Ascending aorta (tissue), 2 donors: ENCODE measurements around the gene ZNF132. TPM values are rescaled to one million over a fixed set of nuclear protein-coding genes. Genes with fewer than 3 reads are reported as not detected.
A peak's percentile ranks its signal among the peaks of the same experiment; 100 is the strongest.
"Not testable (repeated sequence)": the region's sequence is repeated elsewhere in the genome, so short reads cannot be mapped to it uniquely, and the experiment has no call there.

Source experiments
- DNase-seq, 2 donors: peaks; one replicate each; pipeline ENCODE4 v3.0.0-alpha.2; 2019; ENCODE audit warnings: low spot score in 2 of 2
- H3K27ac ChIP-seq, 2 donors: fragments of 200-600 bp; sonication (generic); one replicate each; pipeline ENCODE4 v1.5.1; 2016 to 2017; ENCODE audit warnings: mild to moderate bottlenecking in 1 of 2
- H3K27me3 ChIP-seq: fragments of 200-600 bp; sonication (generic); one replicate; pipeline ENCODE4 v1.5.1; 2017
- H3K36me3 ChIP-seq, 2 donors: fragments of 200-600 bp; sonication (generic); one replicate each; pipeline ENCODE4 v1.5.1; 2016
- H3K4me1 ChIP-seq, 2 donors: fragments of 200-600 bp; sonication (generic); one replicate each; pipeline ENCODE4 v1.5.1; 2016 to 2017; ENCODE audit warnings: mild to moderate bottlenecking in 1 of 2
- H3K4me3 ChIP-seq, 2 donors: fragments of 200-600 bp; sonication (generic); one replicate each; pipeline ENCODE4 v1.5.1; 2016 to 2017; ENCODE audit warnings: mild to moderate bottlenecking in 1 of 2
- H3K9me3 ChIP-seq, 2 donors: fragments of 200-600 bp; sonication (generic); one replicate each; pipeline ENCODE4 v1.5.1; 2016
- intact Hi-C: fragments of 100-400 bp; cut with DNase I; formaldehyde crosslinking; loops from one replicate; pipeline ENCODE4 v1.15.1; 2023
- total RNA-seq: library from RNA; depleted of rRNA; stranded (reverse); fragments of >200 nt; gene quantifications from one replicate; pipeline ENCODE4 v1.1.0, GENCODE V29; 2016
- TF ChIP-seq, protein P1 (sequence below), 3 experiments: fragments of 200-600 bp in 2 of 3; fragments of 450-650 bp in 1 of 3; sonication (generic) in 2 of 3; IDR thresholded peaks; one replicate each; pipeline ENCODE4 v1.5.1; 2016 to 2019; ENCODE audit warnings: antibody characterized with exemption in 3 of 3, mild to moderate bottlenecking in 1 of 3, moderate library complexity in 1 of 3

ZNF132 gene
- total RNA-seq, 1 donor from 2014 or later = 5.2 TPM

DNA sequence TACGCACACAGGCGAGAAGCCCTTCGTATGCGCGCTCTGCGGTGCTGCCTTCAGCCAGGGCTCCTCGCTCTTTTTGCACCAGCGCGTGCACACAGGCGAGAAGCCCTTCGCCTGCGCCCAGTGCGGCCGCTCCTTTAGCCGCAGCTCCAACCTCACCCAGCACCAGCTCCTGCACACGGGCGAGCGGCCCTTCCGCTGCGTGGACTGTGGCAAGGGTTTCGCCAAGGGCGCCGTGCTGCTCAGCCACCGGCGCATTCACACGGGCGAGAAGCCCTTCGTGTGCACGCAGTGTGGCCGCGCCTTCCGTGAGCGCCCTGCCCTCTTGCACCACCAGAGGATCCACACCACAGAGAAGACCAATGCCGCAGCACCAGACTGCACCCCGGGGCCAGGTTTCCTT is 16.2 kb upstream of the ZNF132 start:
- Histone ChIP-seq H3K4me1 (no peaks in the 10 kb centered on the region), H3K27me3 (no peaks in the 10 kb centered on the region), H3K36me3 (peaks cover 10 to 37% of the 10 kb centered on the region in 2 donors), H3K9me3 (no peaks in the 10 kb centered on the region), H3K27ac (no peak overlapping the region), H3K4me3 (no peak overlapping the region)
- no peak for DNase-seq
- TF ChIP-seq, protein P1, sequence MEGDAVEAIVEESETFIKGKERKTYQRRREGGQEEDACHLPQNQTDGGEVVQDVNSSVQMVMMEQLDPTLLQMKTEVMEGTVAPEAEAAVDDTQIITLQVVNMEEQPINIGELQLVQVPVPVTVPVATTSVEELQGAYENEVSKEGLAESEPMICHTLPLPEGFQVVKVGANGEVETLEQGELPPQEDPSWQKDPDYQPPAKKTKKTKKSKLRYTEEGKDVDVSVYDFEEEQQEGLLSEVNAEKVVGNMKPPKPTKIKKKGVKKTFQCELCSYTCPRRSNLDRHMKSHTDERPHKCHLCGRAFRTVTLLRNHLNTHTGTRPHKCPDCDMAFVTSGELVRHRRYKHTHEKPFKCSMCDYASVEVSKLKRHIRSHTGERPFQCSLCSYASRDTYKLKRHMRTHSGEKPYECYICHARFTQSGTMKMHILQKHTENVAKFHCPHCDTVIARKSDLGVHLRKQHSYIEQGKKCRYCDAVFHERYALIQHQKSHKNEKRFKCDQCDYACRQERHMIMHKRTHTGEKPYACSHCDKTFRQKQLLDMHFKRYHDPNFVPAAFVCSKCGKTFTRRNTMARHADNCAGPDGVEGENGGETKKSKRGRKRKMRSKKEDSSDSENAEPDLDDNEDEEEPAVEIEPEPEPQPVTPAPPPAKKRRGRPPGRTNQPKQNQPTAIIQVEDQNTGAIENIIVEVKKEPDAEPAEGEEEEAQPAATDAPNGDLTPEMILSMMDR (IDR thresholded peaks at IDR 0.05) = no peak
- intact Hi-C loops = no loop called here

DNA sequence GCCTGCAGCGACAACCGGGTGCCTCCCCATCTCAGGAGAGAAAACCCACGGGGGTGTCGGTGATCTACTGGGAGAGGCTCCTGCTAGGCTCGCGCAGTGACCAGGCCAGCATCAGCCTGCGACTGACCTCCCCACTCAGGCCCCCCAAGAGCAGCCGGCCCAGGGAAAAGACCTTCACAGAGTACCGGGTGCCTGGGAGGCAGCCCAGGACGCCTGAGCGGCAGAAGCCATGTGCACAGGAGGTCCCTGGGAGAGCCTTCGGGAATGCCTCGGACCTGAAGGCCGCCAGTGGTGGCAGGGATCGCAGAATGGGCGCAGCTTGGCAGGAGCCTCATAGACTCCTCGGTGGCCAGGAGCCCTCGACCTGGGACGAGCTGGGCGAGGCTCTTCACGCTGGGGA is 15.4 kb upstream of the ZNF132 start:
- DNase-seq = no peak
- Histone ChIP-seq H3K27me3 (no peaks in the 10 kb centered on the region), H3K4me3 (no peak overlapping the region), H3K27ac (no peak overlapping the region), H3K4me1 (no peaks in the 10 kb centered on the region), H3K36me3 (peaks cover 10 to 37% of the 10 kb centered on the region in 2 donors), H3K9me3 (no peaks in the 10 kb centered on the region)
- TF ChIP-seq, protein P1 (IDR thresholded peaks at IDR 0.05) = no peak
- intact Hi-C loops = no loop called here

DNA sequence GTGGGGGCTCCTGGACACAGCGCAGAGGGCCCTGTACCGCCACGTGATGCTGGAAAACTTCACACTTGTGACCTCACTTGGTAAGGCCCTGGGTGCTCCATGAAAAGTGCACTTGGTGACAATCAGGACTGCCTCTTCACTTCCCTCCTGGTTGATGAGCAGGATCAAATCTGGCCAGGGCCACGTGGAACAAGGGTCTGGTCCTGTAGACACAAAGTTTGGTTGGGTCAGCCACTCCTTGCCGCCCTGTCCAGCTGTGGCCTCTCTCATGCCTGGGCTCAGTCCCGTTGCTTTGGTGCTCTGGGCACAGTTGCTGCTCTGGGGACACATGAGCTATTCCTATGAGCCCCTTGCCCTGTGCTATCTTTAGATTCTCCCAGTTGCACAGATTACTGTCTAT is 13.8 kb upstream of the ZNF132 start:
- no peak overlapping the region for H3K4me3 ChIP-seq
- TF ChIP-seq, protein P1 (IDR thresholded peaks at IDR 0.05) = no peak
- no peak for DNase-seq
- H3K36me3 ChIP-seq = peaks cover 10 to 37% of the 10 kb centered on the region in 2 donors
- H3K9me3 ChIP-seq = no peaks in the 10 kb centered on the region
- H3K4me1 ChIP-seq = no peaks in the 10 kb centered on the region
- H3K27me3 ChIP-seq = no peaks in the 10 kb centered on the region
- no peak overlapping the region for H3K27ac ChIP-seq
- intact Hi-C loops = no loop called here

DNA sequence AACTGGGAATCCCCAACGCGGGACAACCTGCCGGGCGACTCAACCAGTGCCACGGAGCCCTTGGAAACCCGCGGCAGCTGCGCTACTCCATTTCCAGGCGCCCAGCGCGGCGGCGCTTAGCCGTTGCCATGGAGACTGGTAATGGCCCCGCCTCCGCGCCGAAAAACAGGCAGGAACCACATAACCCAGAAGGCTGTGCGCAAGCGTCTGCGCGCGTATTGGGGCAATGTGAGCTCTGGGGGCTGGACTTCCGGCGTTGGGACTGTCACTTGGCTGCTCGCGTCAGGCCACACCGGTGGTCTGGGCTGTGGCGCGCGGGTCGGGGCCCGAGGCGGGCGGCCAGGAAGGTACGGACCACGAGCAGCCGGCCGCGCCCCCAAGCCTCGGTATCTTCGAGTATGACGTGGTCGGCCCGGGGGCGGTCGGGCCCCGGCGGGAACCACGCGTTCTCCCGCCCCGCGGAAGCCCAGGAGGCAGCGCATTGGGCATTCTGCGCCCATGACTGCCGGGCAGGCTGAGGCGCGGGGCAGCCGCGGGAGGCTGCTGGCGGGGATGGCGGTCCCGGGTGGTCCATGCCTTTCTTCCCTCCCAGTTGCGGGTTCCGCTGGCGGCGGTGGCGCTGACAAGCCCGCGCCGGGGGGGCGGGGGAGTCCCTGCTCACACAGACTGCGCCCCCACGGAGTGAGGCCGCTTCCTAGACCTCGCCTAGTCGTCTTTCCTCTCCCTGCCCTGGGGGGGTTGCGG is 11.6 kb upstream of the ZNF132 start, which contains the start of gene ZNF324B:
Gene ZNF324B, plus strand, starts transcription at position 265 of the 744 bp plus-strand sequence. CDS start 2,080 bp downstream, outside the sequence.
- TF ChIP-seq, protein P1 (IDR thresholded peaks at IDR 0.05) = no peak
- Histone ChIP-seq H3K4me1 (no peaks in the 10 kb centered on the region), H3K9me3 (no peaks in the 10 kb centered on the region), H3K36me3 (peaks cover 10 to 26% of the 10 kb centered on the region in 2 donors), H3K4me3 (peak within 1 kb of the TSS; percentile 68 to 82), H3K27ac (peak within 1 kb of the TSS; percentile 35 to 54), H3K27me3 (no peaks in the 10 kb centered on the region)
- DNase-seq = peak; percentile 89 to 98
- intact Hi-C loops = loop anchor here (1.0 to 2.0 kb wide), 4 partner anchors 11 to 65 kb away; partner anchors contain the start of genes RPS5 and ZNF132

DNA sequence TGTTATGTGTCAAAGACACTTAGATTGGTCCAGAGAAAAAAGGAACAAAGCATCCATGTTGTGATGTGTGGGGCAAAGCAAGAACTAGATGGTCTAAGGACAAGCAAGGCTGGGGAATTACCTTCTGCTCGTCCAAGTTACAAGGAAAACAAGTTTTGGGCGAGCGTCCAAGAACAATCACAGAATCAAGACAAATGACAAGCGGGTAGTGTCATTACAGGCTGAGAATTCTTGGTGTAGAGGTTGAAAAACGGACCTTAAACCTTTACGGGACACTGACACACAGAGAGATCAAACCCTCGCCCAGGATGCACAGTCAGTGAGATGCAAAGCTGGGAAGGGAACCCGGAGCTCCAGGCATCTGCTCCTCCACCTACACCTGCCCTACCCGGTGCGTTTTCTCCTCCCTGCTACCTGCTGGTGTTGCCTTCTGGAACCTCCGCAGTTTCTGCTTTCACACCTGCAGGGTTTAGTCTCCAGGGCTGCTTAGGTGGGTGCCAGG is 11.0 kb upstream of the ZNF132 start:
- Histone ChIP-seq H3K36me3 (peaks cover 6 to 20% of the 10 kb centered on the region in 2 donors), H3K4me1 (no peaks in the 10 kb centered on the region), H3K27me3 (no peaks in the 10 kb centered on the region), H3K27ac (no peak overlapping the region), H3K4me3 (peak overlapping the region; percentile 68 to 82), H3K9me3 (no peaks in the 10 kb centered on the region)
- TF ChIP-seq, protein P1 (IDR thresholded peaks at IDR 0.05) = no peak
- DNase-seq = no peak
- intact Hi-C loops = loop anchor here (1.0 to 2.0 kb wide), 4 partner anchors 11 to 64 kb away; partner anchors contain the start of genes RPS5 and ZNF132

DNA sequence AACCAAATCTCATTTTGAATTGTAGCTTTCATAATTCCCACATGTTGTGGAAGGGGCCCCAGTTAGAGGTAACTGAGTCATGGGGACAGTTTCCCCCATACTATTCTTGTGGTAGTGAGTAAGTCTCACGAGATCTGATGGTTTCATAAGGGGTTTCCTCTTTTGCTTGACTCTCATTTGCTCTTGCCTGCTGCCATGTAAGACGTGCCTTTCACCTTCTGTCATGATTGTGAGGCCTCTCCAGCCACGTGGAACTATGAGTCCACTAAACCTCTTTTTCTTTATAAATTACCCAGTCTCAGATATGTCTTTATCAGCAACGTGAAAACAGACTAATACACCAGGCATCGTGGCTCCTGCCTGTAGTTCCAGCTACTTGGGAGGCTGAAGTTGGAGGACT is 10.0 kb upstream of the ZNF132 start:
- intact Hi-C loops = loop anchor here (2.0 kb wide), 1 partner anchor 63 kb away; the partner anchor contains the start of gene RPS5
- H3K4me1 ChIP-seq = not testable (repeated sequence)

DNA sequence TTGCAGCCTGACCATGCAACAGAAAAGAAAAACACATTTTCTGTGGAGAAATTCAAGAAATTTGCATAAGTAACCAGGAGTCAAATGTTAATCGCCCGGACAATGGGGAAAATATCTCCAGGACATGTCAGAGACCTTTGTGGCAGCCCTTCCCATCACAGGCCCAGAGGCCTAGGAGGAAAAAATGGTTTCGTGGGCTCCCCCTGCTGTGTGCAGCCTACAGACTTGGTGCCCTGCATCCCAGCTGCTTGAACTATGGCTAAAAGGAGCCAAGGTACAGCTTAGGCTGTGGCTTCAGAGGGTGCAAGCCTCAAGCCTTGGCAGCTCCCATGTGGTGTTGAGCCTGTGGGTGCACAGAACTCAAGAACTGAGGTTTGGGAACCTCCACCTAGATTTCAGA is 8.9 kb upstream of the ZNF132 start:
- DNase-seq, H3K4me1 ChIP-seq, H3K4me3 ChIP-seq, H3K36me3 ChIP-seq, intact Hi-C loops, H3K27ac ChIP-seq, H3K27me3 ChIP-seq, H3K9me3 ChIP-seq: not testable (repeated sequence)

More for the DNA sequence above, 10.0 kb upstream of the ZNF132 start:
- not testable (repeated sequence) for H3K27me3 ChIP-seq, H3K27ac ChIP-seq, H3K4me3 ChIP-seq, H3K9me3 ChIP-seq, DNase-seq
- peaks cover 2 to 14% of the 10 kb centered on the region in 2 donors for H3K36me3 ChIP-seq

DNA sequence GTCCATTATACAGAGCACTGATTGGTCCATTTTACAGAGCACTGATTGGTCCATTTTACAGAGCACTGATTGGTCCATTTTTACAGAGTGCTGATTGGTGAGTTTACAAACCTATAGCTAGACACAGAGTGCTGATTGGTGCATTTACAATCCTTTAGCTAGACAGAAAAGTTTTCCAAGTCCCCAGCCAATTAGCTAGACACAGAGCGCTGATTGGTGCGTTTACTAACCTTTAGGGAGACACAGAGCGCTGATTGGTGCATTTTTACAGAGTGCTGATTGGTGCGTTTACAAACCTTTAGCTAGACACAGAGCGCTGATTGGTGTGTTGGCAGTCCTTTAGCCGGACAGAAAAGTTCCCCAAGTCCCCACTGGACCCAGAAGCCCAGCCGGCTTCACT is 3.0 kb upstream of the ZNF132 start:
- intact Hi-C loops, H3K27ac ChIP-seq, H3K27me3 ChIP-seq, H3K4me3 ChIP-seq, H3K36me3 ChIP-seq, DNase-seq: not testable (repeated sequence)
- H3K9me3 ChIP-seq = peaks cover 13 to 16% of the 10 kb centered on the region in 2 donors
- H3K4me1 ChIP-seq = peaks cover 4 to 14% of the 10 kb centered on the region in 2 donors
